GM12892 (cell line): ENCODE measurements around the gene DENND1B.

ENCODE experiments used
- POLR2A ChIP-seq: IDR thresholded peaks from 2 replicates; pipeline ENCODE4 v1.6.1; 2011; ENCODE audit warnings: low read depth, low read length, control low read depth
- POLR2AphosphoS5 ChIP-seq: IDR thresholded peaks from 2 replicates; pipeline ENCODE4 v1.6.1; 2011; ENCODE audit warnings: low read depth, low read length, control low read depth
- TAF1 ChIP-seq: IDR thresholded peaks from 2 replicates; pipeline ENCODE4 v1.6.1; 2011; ENCODE audit warnings: low read depth, mild to moderate bottlenecking, control low read depth, low read length, borderline replicate concordance

GRCh38 chr1:197567442-197567841, 207.8 kb downstream of the DENND1B start:
- no peak for TF ChIP-seq POLR2A
- no peak for TF ChIP-seq POLR2AphosphoS5
- no peak for TF ChIP-seq TAF1
